CD4-positive, alpha-beta T cell treated with Interleukin-1 beta for 1 hour (primary cell): ENCODE results near the gene RBMS3.
"Not testable (repeated sequence)": the region's sequence is repeated elsewhere in the genome, so short reads cannot be mapped to it uniquely, and the experiment has no call there.

Experiments used
- DNase-seq, 2 donors: peaks; one replicate each; pipeline ENCODE4 v3.0.0-alpha.2; 2020 to 2022

RBMS3 gene

DNA sequence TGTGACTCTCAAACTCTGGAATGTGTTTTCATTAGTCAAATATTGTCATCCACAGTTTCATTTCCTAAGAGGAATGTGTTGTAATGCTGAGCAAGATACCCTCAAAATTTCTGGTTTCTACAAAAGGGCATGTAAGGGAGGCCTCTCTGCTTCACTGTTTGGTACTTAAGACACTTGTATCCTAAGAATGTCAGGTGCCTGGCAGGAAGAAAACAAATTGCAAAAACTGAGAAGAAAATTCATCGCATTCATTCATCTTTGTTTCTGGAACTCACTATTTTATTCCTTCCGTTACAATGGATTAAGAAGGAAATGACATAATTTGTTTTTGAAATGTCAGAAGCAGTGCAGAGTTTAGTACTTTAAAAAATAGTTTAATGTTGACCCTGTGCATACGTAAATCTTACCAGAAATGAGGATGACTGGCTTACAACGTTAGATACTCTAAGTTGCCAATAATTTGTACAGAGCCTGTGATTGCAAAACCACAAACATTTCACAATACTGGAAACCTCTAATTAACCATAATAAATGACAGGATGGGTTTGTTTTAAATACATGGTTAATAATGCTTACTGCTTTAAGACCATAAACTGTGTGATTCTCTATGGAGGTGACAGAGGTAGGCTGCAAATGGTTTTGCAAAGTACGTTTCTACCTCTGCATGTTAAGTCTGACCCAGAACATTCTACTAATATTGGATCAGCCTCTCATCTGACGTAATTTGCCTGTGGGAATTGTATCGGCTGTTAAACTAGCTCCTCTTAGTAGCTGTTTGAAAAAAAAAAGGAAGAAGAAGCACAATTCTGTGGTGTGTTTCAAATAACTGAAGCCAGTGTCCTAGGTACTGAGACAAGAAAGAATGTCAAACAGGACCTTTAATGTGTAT, 477.8 kb downstream of the RBMS3 start:
- no peak for DNase-seq

DNA sequence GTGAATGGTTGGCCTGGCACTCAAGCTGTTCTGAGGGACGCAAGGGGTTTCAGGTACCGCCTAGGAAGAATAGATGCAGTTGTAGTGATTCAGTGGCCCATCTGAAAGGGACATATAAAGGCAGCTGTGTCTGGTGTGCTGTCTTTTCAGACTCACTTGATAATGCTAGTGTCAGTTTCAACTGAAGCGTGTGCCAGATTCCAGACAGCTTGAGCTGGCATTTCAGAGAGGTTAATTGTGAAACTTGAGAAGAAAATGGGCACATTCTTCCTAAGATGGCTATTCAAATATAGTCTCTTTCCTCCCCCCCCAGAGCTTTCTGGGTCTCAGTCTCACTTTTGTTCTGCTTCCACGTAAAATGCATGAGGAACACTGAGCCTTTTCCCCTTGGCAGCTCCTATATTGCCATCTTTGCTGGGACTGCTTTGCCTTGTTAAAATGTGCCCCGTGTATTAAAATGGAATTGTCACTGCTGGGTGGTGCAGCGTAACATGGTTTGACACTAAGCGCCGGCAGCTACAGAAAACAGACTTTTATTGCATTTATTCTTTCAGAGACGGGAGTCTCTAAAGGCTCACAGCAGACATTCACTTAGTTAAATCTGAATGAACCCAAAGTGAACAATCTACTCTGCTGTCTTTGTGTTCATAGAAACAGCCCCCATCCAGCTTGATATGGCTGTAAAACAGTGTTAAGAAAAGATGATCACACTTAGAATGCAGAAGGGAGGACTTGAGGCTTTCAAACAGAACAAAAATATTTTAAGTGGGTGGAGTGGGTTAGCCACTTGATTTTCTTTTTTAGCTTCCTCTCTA, 478.7 kb downstream of the RBMS3 start:
- no peak for DNase-seq

DNA sequence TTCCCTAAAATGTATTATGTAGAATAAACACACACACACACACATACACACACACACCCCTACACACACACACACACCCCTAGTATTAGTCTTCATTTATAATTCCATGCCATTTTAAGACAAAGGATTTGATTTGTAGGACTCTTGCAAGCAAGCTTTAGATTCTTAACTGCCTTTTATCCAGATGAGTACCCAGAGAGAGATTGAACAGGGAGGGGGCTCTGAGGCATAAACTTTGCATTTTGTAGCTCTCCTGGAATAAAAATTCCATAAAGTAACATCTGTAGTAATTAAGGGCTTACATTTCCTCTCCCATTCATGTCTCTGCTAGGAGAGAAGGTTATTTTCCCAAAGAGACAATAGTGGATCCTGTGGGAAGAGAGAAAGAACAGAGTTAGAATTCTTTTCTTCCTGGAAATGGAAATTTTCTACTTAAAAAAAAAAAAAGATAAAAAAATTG, 479.4 kb downstream of the RBMS3 start:
- no peak for DNase-seq

DNA sequence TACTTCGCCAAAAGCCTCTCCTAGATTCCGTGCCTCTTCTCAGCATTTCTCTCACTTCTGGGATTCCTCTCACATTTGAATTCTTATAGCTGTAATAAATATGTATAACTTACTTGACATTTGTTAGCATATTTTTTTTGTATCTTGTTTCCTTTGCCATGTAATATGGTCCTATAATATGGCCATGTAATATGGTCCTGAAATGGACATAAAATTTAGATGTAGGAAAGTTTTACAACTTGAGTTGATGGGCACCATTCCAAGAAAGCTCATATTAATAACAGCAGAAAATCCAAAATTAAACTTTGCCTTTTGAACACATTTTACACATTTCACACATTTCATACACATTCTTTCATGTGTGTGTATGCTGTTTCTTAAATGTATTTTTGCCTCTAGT, 480.6 kb downstream of the RBMS3 start:
- no peak for DNase-seq

DNA sequence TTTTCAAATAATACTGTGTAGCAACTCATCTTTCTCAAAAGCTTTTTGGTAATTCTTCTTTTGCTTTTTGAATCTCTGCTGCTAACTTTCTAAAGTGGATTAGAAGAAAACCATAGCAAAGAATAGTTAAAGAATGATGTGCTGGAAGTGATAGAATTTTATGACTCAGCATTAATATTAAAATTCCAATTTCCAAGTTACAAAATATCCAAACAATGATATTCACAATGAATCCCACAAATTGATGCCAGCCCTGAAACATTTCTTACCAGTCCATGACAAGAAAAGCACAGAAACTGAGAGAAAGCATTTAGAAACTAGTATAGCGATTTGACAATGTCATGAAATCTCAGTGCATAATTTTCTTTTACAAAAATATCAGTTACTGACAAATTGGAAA, 482.2 kb downstream of the RBMS3 start:
- DNase-seq: no peak

GRCh38 chr3:29764041-29764440, 483.2 kb downstream of the RBMS3 start:
- no peak for DNase-seq

DNA sequence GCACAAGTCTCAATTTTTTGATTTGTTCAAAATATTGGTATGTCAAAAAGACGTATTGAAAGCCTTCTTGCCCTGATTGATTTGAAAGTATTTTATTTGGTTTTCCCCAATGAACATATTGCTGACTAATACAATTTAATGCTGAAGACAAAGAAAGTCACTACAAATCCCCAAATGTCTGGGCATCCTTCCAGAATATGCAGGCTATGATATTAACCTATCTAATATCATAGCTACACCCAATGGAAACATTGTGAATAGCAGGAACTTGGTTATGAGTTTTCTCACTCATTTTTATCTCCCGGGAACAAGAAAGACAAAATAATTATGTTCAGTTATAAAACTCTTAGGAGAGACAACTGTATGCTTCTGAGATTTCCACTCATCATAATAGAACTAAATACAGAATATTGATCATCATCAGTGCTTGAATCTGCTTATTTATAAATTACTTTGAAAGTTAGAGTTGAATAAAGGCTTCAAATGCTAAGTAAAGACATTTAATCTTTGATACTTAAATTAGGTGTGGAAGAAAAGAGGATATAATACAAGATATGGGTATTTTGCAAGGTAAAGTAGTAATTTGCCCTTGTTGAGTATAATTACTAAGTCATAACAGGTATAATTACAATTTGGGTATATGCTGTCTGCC, 483.9 kb downstream of the RBMS3 start:
- no peak for DNase-seq

DNA sequence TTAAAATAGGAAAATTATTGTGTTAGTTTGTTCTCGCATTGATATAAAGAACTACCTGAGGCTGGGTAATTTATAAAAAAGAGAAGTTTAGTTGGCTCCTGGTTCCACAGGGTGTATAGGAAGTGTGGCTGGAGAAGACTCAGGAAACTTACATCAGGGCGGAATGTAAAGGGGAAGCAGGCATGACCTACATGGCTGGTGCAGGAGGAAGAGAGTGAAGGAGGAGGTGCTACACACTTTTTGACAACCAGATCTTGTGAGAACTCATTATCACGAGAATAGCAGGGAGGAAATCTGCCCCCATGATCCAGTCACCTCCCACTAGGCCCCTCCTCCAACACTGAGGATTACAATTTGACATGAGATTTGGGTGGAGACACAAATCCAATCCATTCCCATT, 490.7 kb downstream of the RBMS3 start:
- no peak for DNase-seq

DNA sequence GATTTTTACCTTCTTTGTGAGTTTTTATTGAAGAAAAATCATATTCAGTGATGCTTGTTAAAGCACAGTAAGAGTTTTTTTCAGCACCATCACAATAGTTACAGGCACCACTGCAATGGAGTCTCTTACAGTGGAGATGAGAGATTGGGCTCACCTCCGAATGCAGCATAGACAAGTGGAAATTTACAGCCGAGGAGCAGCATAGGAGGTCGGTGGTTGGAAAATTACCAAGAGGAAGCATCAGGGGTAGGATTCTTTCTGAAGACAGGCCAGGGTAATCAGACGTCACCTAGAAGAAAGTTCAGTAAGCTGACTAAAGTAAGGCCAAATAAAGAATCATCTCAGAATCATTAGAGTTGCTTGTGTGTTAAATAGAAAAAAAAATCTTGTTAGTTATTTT, 491.6 kb downstream of the RBMS3 start:
- no peak for DNase-seq

GRCh38 chr3:29773481-29773880, 492.6 kb downstream of the RBMS3 start:
- no peak for DNase-seq

- no peak for DNase-seq
These were observed 494.5 kb downstream of the RBMS3 start for GRCh38 chr3:29775340-29775739.

DNA sequence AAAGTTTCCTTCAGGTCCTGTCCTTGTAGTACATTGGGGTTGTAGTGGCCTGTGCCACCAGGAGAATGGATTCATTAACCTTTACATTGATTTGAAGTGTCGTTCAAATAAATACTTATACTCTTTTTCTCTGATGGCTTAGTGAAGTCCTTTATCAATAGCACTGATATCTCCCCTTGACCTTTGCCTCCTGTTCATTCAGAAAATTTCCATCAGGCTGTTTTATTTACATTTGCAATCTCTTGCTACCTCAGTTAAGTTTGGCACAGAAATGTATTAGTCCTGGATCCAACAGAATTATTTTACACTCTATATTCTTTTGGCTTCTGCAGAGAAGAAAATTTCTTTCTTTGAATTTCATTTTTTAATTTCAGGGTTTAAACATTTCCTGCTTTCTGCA, 497.0 kb downstream of the RBMS3 start:
- no peak for DNase-seq

GRCh38 chr3:29789686-29790085, 508.8 kb downstream of the RBMS3 start:
- no peak for DNase-seq

DNA sequence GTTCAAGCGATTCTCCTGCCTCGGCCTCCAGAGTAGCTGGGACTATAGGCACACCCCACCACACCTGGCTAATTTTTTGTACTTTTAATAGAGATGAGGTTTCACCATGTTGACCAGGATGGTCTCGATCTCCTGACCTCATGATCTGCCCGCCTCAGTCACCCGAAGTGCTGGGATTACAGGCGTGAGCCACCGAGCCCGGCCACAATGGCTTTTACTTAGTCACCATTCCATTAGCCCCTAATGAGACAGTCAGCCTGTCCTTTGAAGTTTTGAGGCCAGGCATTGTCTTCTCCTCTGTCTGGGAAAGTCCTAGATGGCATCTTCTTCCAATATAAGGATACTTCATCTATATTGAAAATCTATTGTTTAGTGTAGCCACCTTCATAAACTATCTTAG, 515.9 kb downstream of the RBMS3 start:
- DNase-seq: no peak

DNA sequence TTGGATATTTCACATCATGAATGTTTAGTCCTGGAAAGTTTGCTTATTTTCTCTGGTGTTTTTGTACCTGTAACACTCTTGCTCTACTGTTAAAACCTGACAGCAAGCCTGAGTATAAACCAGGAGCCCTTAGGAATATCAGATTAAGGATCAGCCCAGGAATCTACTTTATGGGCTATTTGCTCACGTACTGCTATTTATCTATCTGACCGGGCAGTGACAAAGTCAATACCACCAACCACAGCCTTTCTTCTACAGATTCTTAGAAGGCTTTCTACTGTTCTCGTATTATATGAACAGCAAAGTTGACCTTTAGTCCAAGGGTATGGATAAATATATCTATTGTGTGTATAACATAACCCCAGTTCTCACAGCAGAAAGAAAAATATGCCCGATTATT, 521.2 kb downstream of the RBMS3 start:
- no peak for DNase-seq

DNA sequence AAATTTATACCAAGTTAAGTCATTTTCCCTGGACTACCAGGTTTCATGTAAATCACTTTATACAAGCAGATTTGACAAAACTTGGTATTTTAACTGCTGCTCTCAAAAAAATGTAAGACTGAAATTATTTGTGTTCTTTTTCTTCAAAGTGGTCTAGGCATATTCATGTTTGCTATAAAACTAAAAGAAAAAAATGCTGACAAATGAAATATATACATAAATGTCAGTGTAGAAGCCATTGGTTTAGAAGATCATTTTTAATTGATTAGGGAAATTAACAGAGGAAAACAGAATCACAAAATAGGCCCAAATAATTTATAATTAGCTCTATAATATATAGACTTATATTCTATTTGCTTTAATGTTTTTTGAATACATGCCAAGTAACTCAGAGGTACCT, 523.2 kb downstream of the RBMS3 start:
- no peak for DNase-seq

- DNase-seq: no peak
These were observed 524.9 kb downstream of the RBMS3 start for GRCh38 chr3:29805757-29806156.

DNA sequence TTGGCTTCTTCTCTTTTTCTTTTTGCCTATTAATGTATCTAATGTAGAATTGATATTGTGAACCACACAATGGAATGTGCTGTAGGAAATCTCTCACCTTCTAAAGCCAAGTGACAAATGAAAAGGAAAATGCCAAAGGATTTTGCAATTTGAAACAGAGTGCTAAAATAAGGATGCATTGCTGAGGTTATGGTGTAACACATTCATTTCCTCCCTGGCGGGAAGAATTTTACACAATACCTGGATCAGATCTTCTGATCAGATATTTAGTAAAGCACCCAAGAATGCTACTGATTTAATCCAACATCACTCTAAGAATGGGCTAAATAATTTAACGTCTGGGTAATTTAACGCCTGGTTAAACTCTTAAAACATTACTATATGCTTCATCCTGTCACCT, 527.5 kb downstream of the RBMS3 start:
- not testable (repeated sequence) for DNase-seq

- DNase-seq: no peak
These were observed 541.2 kb downstream of the RBMS3 start for GRCh38 chr3:29822071-29822470.

- no peak for DNase-seq
These were observed 542.4 kb downstream of the RBMS3 start for GRCh38 chr3:29823233-29823632.

GRCh38 chr3:29826712-29827111, 545.8 kb downstream of the RBMS3 start:
- no peak for DNase-seq

DNA sequence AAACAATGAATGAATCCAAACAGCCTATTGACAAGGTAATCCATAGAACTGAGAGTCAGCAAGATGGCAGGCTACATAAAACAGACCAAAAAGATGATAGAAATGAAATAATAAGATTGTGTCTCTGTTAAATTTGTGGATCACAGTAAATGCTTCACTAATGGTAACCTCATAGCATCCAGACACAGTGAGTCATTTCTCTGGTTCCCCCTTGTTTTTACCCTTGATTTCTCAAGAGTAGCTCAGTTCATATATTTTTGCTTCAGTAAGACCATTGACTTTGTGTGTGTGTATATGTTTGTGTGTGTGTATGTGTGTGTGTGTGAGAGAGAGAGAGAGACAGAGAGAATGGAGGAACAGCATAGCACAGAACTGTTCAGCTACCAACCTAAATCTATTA, 546.9 kb downstream of the RBMS3 start:
- no peak for DNase-seq

- DNase-seq: no peak
These were observed 548.5 kb downstream of the RBMS3 start for GRCh38 chr3:29829340-29829739.

- no peak for DNase-seq
These were observed 569.8 kb downstream of the RBMS3 start for GRCh38 chr3:29850641-29851040.
